Activated CD8-positive, alpha-beta memory T cell treated with anti-CD3 and anti-CD28 coated beads, Interleukin-2, amount 50 U/mL, for 24 hours (primary cell): ENCODE measurements around the gene GPRIN3.

Experiments
- DNase-seq: peaks from one replicate; pipeline ENCODE4 v3.0.0-alpha.2; 2020; ENCODE audit errors: extremely low read depth

The GPRIN3 gene

GRCh38 chr4:89290727-89291516, 16.7 kb downstream of the GPRIN3 start:
- no peak for DNase-seq

DNA sequence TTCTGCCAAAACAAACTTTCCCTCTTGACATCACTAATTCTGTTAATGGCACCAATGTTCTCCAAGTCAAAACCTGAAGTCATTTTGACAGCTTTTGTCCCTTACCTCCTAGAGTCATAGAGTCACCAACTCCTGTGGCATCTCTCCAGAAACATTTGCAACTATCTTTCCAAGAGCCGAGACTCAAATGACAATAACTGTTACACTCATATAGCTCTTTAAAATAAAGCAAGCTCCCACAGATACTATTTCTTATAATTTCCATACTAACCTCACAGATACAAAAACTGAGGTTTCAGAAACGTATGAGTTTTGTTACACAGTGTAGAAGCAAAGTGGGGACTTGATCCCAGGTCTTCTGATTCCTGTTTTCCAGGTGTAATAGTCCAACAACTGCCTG, 18.3 kb downstream of the GPRIN3 start:
- DNase-seq = no peak

GRCh38 chr4:89288430-89288829, 19.2 kb downstream of the GPRIN3 start:
- DNase-seq = no peak

GRCh38 chr4:89287945-89288344, 19.7 kb downstream of the GPRIN3 start:
- DNase-seq = no peak

GRCh38 chr4:89285745-89286144, 21.9 kb downstream of the GPRIN3 start:
- no peak for DNase-seq

DNA sequence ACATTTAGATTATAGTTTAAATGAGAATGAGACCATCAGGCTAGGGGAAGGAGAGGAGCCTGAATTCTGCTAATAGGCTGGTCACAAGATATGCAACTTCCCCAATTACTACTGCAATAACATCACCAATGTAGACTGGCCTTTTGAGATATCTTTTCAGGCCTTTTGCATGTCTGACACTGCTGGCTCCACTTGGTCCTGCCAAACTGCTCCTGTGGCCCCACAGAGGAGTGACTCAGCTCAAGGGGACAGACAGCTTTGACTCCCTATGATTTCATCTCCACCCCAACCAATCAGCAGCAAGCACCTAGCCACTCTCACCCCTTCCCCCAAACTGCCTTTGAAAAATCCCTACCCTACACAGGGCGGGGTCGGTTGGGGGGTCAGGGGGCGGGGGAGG, 22.8 kb downstream of the GPRIN3 start:
- DNase-seq = no peak

DNA sequence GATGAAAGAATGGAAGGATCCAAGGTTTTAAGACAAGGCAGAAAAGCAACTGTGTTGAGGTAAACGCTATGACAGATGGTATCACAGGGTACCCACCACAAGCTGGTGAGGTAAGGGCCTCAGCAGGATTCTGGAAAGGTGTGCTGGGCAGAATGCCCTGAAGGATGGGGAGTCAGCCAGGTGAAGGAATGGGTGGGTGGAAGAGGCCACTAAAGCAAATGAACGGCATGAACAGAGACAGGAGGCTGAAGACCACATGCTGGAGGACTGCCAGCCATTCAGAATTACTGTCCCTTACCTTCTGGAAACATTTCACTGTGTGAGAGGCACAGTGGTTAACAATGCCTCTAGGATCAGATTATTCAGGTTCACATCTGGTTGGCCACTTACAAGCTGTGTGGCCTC, 23.6 kb downstream of the GPRIN3 start:
- no peak for DNase-seq

- DNase-seq = no peak
Measured at GRCh38 chr4:89283226-89284009, 24.2 kb downstream of the GPRIN3 start.

GRCh38 chr4:89279385-89279784, 28.2 kb downstream of the GPRIN3 start:
- no peak for DNase-seq

GRCh38 chr4:89277412-89277811, 30.2 kb downstream of the GPRIN3 start:
- no peak for DNase-seq

- DNase-seq = no peak
Measured at GRCh38 chr4:89276296-89276695, 31.3 kb downstream of the GPRIN3 start.

DNA sequence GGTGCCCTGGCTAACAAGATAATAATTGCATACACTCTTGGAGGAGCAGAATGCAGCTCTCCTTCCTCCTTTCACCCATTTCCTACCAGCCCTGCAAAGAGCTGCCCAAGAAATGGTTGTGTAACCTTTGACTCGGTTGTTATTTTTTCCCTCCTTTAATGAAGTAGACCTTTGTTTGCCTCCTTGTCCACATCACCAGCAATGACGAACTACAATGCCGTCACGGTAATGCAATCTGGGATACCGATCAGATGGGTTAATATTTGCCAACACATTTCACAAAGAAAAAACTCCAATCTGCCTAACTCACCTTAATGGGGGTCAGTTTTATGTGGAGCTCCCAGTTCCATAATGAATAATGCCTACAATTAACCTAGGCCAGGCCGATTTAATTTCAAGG, 32.0 kb downstream of the GPRIN3 start:
- DNase-seq = no peak

DNA sequence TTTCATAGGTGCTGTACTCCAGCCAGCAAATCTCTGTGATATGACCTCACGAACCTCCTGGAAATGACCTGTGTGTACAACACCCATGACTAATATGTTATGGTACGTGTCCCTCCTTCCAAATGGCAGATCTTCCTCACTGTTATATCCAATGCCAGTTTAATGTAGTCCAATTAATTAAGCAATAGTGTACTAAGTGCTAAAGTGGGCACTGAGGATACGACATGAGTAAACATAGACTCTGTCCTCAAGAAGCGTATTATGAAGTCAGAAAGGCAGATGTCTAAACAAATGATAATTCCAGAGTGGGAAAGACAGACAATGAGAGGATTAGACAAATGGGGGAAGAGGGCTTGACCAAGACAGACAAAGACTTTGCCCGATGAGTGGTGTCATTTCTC, 33.9 kb downstream of the GPRIN3 start:
- DNase-seq = no peak

- no peak for DNase-seq
Measured at GRCh38 chr4:89270792-89271191, 36.8 kb downstream of the GPRIN3 start.

- DNase-seq = no peak
Measured at GRCh38 chr4:89269121-89269666, 38.4 kb downstream of the GPRIN3 start.

- DNase-seq = no peak
Measured at GRCh38 chr4:89268679-89269078, 38.9 kb downstream of the GPRIN3 start.

GRCh38 chr4:89267846-89268245, 39.8 kb downstream of the GPRIN3 start:
- no peak for DNase-seq

GRCh38 chr4:89267392-89267791, 40.2 kb downstream of the GPRIN3 start:
- DNase-seq = no peak

GRCh38 chr4:89266128-89266527, 41.5 kb downstream of the GPRIN3 start:
- no peak for DNase-seq

DNA sequence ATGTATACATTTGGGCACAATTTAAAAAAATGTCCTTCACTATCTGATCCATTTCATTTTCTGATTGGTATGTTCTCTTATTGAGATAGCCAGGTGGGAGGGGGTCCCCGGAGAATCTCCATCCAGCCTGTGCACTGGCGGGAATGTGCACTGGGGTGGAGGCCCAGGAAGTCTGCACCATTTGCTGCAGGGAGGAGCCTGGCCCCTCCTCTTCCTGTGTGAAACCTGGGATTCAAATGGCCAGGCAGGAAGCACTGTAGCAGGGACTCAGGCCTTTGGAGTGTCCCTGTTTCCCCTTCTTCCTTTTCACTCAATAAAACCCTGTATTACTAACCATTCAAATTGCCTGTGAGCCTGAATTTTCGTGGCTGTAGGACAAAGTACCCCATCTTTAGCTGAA, 44.3 kb downstream of the GPRIN3 start:
- DNase-seq = no peak

- no peak for DNase-seq
Measured at GRCh38 chr4:89259301-89260028, 48.1 kb downstream of the GPRIN3 start.

DNA sequence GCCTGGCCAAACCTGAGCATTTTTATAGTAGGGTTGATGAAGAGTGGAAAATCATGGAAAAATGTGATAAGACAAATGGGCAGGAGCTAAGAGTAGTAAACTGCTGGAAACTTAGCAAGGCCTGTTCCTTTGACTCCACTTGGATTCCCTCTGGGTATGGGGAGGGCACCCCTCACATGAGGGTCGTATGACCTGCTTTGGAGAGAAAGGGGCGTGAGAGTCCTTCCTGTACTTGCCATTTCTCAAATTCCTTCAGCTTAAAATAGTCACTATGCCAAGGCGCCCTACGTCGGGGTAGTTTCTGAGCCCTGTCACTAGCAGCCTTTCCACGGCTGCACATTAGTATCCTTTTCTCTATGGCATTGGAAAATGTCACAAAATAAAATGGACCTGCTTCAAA, 49.1 kb downstream of the GPRIN3 start:
- no peak for DNase-seq
